Endothelial cell of umbilical vein (primary cell): ENCODE measurements around the gene POU6F1. TPM values are rescaled to one million over a fixed set of nuclear protein-coding genes. Genes with fewer than 3 reads are reported as not detected.
A peak's percentile ranks its signal among the peaks of the same experiment; 100 is the strongest.

Source experiments
- BruUV-seq: library from RNA; stranded (reverse); fragments of 400-500 nt; replicated peaks from 2 replicates; lab custom pipeline; 2021; lab: Mats Ljungman, UMichigan
- CTCF ChIA-PET: fragments of 300-600, 350-600 bp; sonication (Branson Sonifier 250); formaldehyde crosslinking; loops from one replicate; lab custom pipeline; 2021; ENCODE audit warnings: antibody characterized with exemption, inconsistent platforms; lab: Charles Lee
- POLR2A ChIA-PET: fragments of 300-600, 350-600 bp; sonication (Branson Sonifier 250); formaldehyde crosslinking; loops from one replicate; lab custom pipeline; 2021; ENCODE audit warnings: antibody characterized with exemption, inconsistent platforms; lab: Charles Lee
- DNase-seq: peaks from one replicate; pipeline ENCODE4 v3.0.0-alpha.2; 2011; ENCODE audit warnings: low read depth, low spot score
- FAIRE-seq: peaks from 2 replicates; lab custom pipeline; 2011; peaks lifted over from hg19 to GRCh38; lab: Jason Lieb, UNC
- H2AFZ ChIP-seq: 2 replicates; pipeline ENCODE4 v1.6.0; 2012; ENCODE audit warnings: low read depth, low read length, control low read depth, inconsistent platforms
- H3K27ac ChIP-seq: 2 replicates; pipeline ENCODE4 v1.5.1; 2011; ENCODE audit warnings: low read depth, mild to moderate bottlenecking, control low read depth, low read length, moderate library complexity; ENCODE audit not compliant: insufficient read depth
- H3K27me3 ChIP-seq, 2 experiments: 2 replicates each; pipeline versions ENCODE4 v1.6.0 to v1.6.1; 2011; ENCODE audit warnings: low read length in 2 of 2, mixed read lengths in 1 of 2; ENCODE audit not compliant: control insufficient read depth in 2 of 2, insufficient read depth in 2 of 2
- H3K36me3 ChIP-seq, 2 experiments: 2 replicates in 1 of 2; 3 replicates in 1 of 2; pipeline ENCODE4 v1.5.1; 2011; ENCODE audit warnings: low read length in 2 of 2, mild to moderate bottlenecking in 1 of 2, moderate library complexity in 1 of 2; ENCODE audit not compliant: control insufficient read depth in 2 of 2, insufficient read depth in 2 of 2; ENCODE audit errors: extremely low read depth in 1 of 2
- H3K4me1 ChIP-seq: 3 replicates; pipeline ENCODE4 v1.5.1; 2011; ENCODE audit warnings: mild to moderate bottlenecking, low read length; ENCODE audit not compliant: control insufficient read depth, insufficient read depth; ENCODE audit errors: extremely low read depth
- H3K4me2 ChIP-seq: 2 replicates; pipeline ENCODE4 v1.6.1; 2011; ENCODE audit warnings: low read length, control low read depth, mixed read lengths; ENCODE audit not compliant: insufficient read depth
- H3K4me3 ChIP-seq, 3 experiments: fragments of 200-600 bp in 1 of 3; sonication (generic), shearing (Covaris generic) in 1 of 3; replicated peaks in 1 of 3; 2 replicates each; pipeline ENCODE4 v1.5.1; 2011 to 2016; ENCODE audit warnings: control low read depth in 3 of 3, low read length in 3 of 3, mild to moderate bottlenecking in 2 of 3, inconsistent platforms in 1 of 3, low read depth in 1 of 3, moderate library complexity in 1 of 3; ENCODE audit not compliant: insufficient read depth in 1 of 3
- H3K79me2 ChIP-seq: 2 replicates; pipeline ENCODE4 v1.6.0; 2012; ENCODE audit warnings: low read length, inconsistent platforms; ENCODE audit not compliant: control insufficient read depth, insufficient read depth
- H3K9ac ChIP-seq: replicated peaks from 2 replicates; pipeline ENCODE3; 2011; ENCODE audit warnings: low read length, control low read depth; ENCODE audit not compliant: insufficient read depth; ENCODE audit errors: extremely low read depth
- H3K9me1 ChIP-seq: replicated peaks from 3 replicates; pipeline ENCODE4 v1.6.0; 2011; ENCODE audit warnings: mild to moderate bottlenecking, low read length; ENCODE audit not compliant: control insufficient read depth, insufficient read depth; ENCODE audit errors: extremely low read depth
- H3K9me3 ChIP-seq: replicated peaks from 2 replicates; pipeline ENCODE4 v1.5.1; 2012; ENCODE audit warnings: low read length, inconsistent platforms; ENCODE audit not compliant: control insufficient read depth, insufficient read depth
- H4K20me1 ChIP-seq: replicated peaks from 2 replicates; pipeline ENCODE3; 2011; ENCODE audit warnings: mild to moderate bottlenecking, low read length; ENCODE audit not compliant: control insufficient read depth, insufficient read depth; ENCODE audit errors: extremely low read depth
- FOS ChIP-seq: IDR thresholded peaks from 2 replicates; pipeline ENCODE4 v1.6.1; 2011; ENCODE audit warnings: mild to moderate bottlenecking, low read length, moderate library complexity, borderline replicate concordance; ENCODE audit not compliant: insufficient read depth
- JUN ChIP-seq: IDR thresholded peaks from 2 replicates; pipeline ENCODE4 v1.6.1; 2011; ENCODE audit warnings: borderline replicate concordance, low read depth; ENCODE audit not compliant: insufficient read length, insufficient read depth
- MYC ChIP-seq: IDR thresholded peaks from one replicate; pipeline ENCODE4 v1.6.1; 2011; ENCODE audit warnings: mild to moderate bottlenecking, low read depth, low read length
- POLR2A ChIP-seq: IDR thresholded peaks from 2 replicates; pipeline ENCODE4 v1.6.1; 2012; ENCODE audit warnings: low read depth, mild to moderate bottlenecking, control low read depth, low read length
- POLR2AphosphoS5 ChIP-seq: IDR thresholded peaks from 2 replicates; pipeline ENCODE4 v1.6.1; 2012; ENCODE audit warnings: low read depth, mild to moderate bottlenecking, control low read depth, low read length, moderate library complexity; ENCODE audit not compliant: insufficient read depth
- dilution Hi-C: fragments of 300-500 bp; cut with MboI; formaldehyde crosslinking; loops from one replicate; pipeline ENCODE4 v1.15.0; 2019; ENCODE audit warnings: low sequenced_read_pairs; ENCODE audit not compliant: extremely low pct_ligation_motif_present
- intact Hi-C: fragments of 100-400 bp; cut with micrococcal nuclease; formaldehyde crosslinking; loops from one replicate; pipeline ENCODE4 v1.10.0; 2022
- polyA plus RNA-seq, 4 experiments: library from polyadenylated mRNA; depleted of rRNA in 3 of 4; stranded (reverse) in 3 of 4; unstranded in 1 of 4; fragments of >200 nt; gene quantifications; 2 replicates each; pipeline versions ENCODE4 v1.2.1 to v1.2.3, GENCODE V29; 2011 to 2012; ENCODE audit warnings: missing spikeins in 1 of 4
- total RNA-seq: library from RNA; stranded (reverse); gene quantifications from 2 replicates; pipeline ENCODE4 v1.2.3, GENCODE V29; 2021
- TF ChIP-seq, protein P1 (sequence below), 2 donors: IDR thresholded peaks; 1 replicate in 1 of 2; 2 replicates in 1 of 2; pipeline ENCODE4 v1.5.1; 2011; ENCODE audit warnings: low read length in 2 of 2, mild to moderate bottlenecking in 2 of 2, moderate library complexity in 2 of 2, control low read depth in 1 of 2, inconsistent platforms in 1 of 2, low read depth in 1 of 2; ENCODE audit not compliant: insufficient read depth in 1 of 2; ENCODE audit errors: extremely low read depth in 1 of 2
- TF ChIP-seq, protein P2 (sequence below): IDR thresholded peaks from 2 replicates; pipeline ENCODE4 v1.6.1; 2011; ENCODE audit not compliant: insufficient read depth, insufficient read length

Gene POU6F1
- total and polyA plus RNA-seq, 2 donors (not counting 3 experiments of a cell fraction or from before 2014, with no cell fraction given), result 5.4 to 14.4 TPM

DNA sequence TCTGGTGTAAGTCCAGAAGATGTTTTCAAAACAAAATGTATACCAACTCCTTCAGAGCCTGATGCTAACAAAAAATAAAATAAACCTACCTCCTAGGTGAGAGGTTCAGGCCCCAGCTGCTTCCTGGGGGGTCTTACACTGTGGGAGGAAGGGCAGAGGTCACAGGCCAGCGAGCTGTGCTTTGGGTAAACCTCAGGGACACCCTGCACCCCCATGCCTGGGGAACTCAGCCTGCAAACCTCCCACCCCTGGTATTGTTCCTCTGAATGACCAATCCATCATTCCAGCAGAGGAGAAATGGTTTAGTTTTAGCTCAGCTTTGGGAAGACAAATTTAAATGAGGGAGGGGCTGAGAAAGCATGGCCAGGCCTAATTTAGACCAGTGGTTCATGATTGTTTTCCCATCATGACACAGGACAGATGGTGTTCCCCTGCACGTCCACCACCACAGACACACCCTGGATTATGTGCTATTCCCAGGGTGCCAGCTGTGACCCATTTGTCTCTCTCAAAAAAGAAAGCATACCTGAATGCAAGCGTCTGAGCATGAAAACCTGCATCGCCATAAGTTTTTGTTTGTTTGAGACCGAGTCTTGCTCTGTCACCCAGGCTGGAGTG is 30.4 kb downstream of the POU6F1 start:
- no peaks in the 10 kb centered on the region for H3K9me3 ChIP-seq
- no peaks in the 10 kb centered on the region for H3K36me3 ChIP-seq
- H3K27ac ChIP-seq, result no peak overlapping the region
- ChIA-PET POLR2A (no interaction called here), CTCF (interaction anchor here (0.9 to 1.2 kb wide), 2 partner anchors 83 to 153 kb away, joined by 3 to 4 read pairs; no protein-coding TSS in a partner anchor)
- no peaks in the 10 kb centered on the region for H3K27me3 ChIP-seq
- FAIRE-seq (no peak), DNase-seq (peak; percentile 5)
- no peak overlapping the region for H3K4me3 ChIP-seq
- H3K9me1 ChIP-seq, result no peaks in the 10 kb centered on the region
- dilution Hi-C loops, result no loop called here
- TF ChIP-seq JUN (no peak), POLR2A (no peak), MYC (no peak)
- peaks cover 2% of the 10 kb centered on the region for H3K4me1 ChIP-seq
- no peak overlapping the region for H2AFZ ChIP-seq
- no peak overlapping the region for H3K9ac ChIP-seq
- H4K20me1 ChIP-seq, result no peaks in the 10 kb centered on the region
- H3K4me2 ChIP-seq, result no peak overlapping the region
- BruUV-seq, result no TSS peak
- H3K79me2 ChIP-seq, result no peaks in the 10 kb centered on the region
- intact Hi-C loops, result no loop called here

DNA sequence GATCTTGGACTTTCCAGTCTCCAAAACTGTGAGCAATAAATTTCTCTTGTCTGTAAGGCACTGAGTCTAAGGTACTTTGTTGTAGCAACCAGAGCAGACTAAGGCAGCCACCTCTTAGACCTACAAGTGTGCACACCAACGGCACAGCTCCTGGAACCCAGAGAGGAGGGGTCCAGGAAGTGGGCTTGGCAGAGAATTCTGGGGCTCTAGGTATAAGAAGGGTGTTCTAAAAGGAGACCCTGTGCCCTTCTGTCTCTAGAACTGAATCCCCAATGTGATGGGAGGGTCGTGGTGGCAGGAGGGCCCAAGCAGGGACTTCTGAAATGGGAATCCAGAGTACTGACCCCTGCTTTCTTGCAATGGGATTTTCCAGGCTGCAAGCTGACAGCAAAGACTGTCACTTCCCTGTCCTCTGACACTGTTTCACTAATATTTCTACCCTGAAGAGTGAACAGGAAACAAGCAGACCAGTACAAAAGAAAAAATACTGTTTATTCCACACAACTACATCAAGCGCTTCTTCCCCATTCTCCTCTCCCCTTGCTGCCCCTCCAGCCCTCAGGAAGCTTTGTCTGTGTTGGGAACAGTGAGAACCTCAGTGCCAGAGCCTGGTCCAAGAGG is 31.3 kb downstream of the POU6F1 start:
- no peak overlapping the region for H3K27ac ChIP-seq
- POLR2A ChIA-PET, result no interaction called here

More for the DNA sequence above, 31.3 kb downstream of the POU6F1 start:
- Histone ChIP-seq H3K4me2 (no peak overlapping the region), H3K79me2 (no peaks in the 10 kb centered on the region), H3K4me3 (no peak overlapping the region), H3K4me1 (peaks cover 2% of the 10 kb centered on the region), H4K20me1 (no peaks in the 10 kb centered on the region), H3K9me1 (no peaks in the 10 kb centered on the region), H3K36me3 (no peaks in the 10 kb centered on the region), H3K9ac (no peak overlapping the region), H2AFZ (peak overlapping the region; percentile 3), H3K9me3 (no peaks in the 10 kb centered on the region), H3K27me3 (no peaks in the 10 kb centered on the region)
- BruUV-seq, result no TSS peak
- dilution Hi-C loops, result no loop called here
- TF ChIP-seq, protein P1, sequence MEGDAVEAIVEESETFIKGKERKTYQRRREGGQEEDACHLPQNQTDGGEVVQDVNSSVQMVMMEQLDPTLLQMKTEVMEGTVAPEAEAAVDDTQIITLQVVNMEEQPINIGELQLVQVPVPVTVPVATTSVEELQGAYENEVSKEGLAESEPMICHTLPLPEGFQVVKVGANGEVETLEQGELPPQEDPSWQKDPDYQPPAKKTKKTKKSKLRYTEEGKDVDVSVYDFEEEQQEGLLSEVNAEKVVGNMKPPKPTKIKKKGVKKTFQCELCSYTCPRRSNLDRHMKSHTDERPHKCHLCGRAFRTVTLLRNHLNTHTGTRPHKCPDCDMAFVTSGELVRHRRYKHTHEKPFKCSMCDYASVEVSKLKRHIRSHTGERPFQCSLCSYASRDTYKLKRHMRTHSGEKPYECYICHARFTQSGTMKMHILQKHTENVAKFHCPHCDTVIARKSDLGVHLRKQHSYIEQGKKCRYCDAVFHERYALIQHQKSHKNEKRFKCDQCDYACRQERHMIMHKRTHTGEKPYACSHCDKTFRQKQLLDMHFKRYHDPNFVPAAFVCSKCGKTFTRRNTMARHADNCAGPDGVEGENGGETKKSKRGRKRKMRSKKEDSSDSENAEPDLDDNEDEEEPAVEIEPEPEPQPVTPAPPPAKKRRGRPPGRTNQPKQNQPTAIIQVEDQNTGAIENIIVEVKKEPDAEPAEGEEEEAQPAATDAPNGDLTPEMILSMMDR (IDR thresholded peaks at IDR 0.05; ENCODE audit: extremely low read depth in 1 of 2, insufficient read depth in 1 of 2, low read depth in 1 of 2, low read length in 2 of 2), result no peak
- TF ChIP-seq MYC (no peak), POLR2AphosphoS5 (no peak), FOS (no peak)
- TF ChIP-seq, protein P2, sequence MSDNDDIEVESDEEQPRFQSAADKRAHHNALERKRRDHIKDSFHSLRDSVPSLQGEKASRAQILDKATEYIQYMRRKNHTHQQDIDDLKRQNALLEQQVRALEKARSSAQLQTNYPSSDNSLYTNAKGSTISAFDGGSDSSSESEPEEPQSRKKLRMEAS, result no peak
- FAIRE-seq (peak; percentile 74), DNase-seq (peak; percentile 36)
- intact Hi-C loops, result no loop called here
- CTCF ChIA-PET, result no interaction called here
